HEK293 (cell line): Measurements from ENCODE around the gene CPNE1.

Source experiments
- HOXA7 ChIP-seq: sonication (generic); formaldehyde crosslinking; IDR thresholded peaks from 2 replicates; pipeline ENCODE4 v1.8.1; 2022; ENCODE audit warnings: missing genetic modification reagents, borderline replicate concordance
- IKZF3 ChIP-seq: fragments of 450-650 bp; IDR thresholded peaks from 2 replicates; pipeline ENCODE4 v1.5.0; 2018; ENCODE audit warnings: missing biosample characterization, mild to moderate bottlenecking, missing genetic modification characterization, moderate library complexity
- REST ChIP-seq: fragments of 450-650 bp; formaldehyde crosslinking; IDR thresholded peaks from 2 replicates; pipeline ENCODE4 v1.5.1; 2016; ENCODE audit warnings: missing biosample characterization, missing genetic modification characterization
- SETDB1 ChIP-seq: IDR thresholded peaks from one replicate; pipeline ENCODE4 v1.6.1; 2017; ENCODE audit warnings: mild to moderate bottlenecking, low read length, moderate library complexity, mixed read lengths; ENCODE audit not compliant: insufficient read length
- TCF7L2 ChIP-seq: IDR thresholded peaks from 2 replicates; pipeline ENCODE4 v1.6.1; 2011; ENCODE audit warnings: low read depth, mild to moderate bottlenecking, inconsistent platforms, low read length, moderate library complexity, borderline replicate concordance
- YY1 ChIP-seq: fragments of 450-650 bp; formaldehyde crosslinking; IDR thresholded peaks from 2 replicates; pipeline ENCODE4 v1.5.1; 2018; ENCODE audit warnings: missing biosample characterization, missing genetic modification characterization
- ZBTB7A ChIP-seq: fragments of 450-650 bp; formaldehyde crosslinking; IDR thresholded peaks from 2 replicates; pipeline ENCODE4 v1.5.1; 2016; ENCODE audit warnings: low read depth, missing biosample characterization, missing genetic modification characterization
- ZNF239 ChIP-seq: fragments of 450-650 bp; formaldehyde crosslinking; IDR thresholded peaks from 2 replicates; pipeline ENCODE4 v1.5.1; 2016; ENCODE audit warnings: missing biosample characterization, missing genetic modification characterization
- ZNF280C ChIP-seq: fragments of 450-650 bp; formaldehyde crosslinking; IDR thresholded peaks from 2 replicates; pipeline ENCODE4 v1.5.1; 2016; ENCODE audit warnings: missing biosample characterization, missing genetic modification characterization
- ZNF639 ChIP-seq: fragments of 450-650 bp; formaldehyde crosslinking; IDR thresholded peaks from 2 replicates; pipeline ENCODE4 v1.5.1; 2016; ENCODE audit warnings: missing biosample characterization, missing genetic modification characterization
- ZNF830 ChIP-seq: fragments of 450-650 bp; IDR thresholded peaks from 2 replicates; pipeline ENCODE4 v1.5.0; 2018; ENCODE audit warnings: missing biosample characterization, missing genetic modification characterization, low read depth, mild to moderate bottlenecking, moderate library complexity
- ZNF837 ChIP-seq: fragments of 450-650 bp; formaldehyde crosslinking; IDR thresholded peaks from 2 replicates; pipeline ENCODE4 v1.5.1; 2016; ENCODE audit warnings: missing biosample characterization, missing genetic modification characterization
- TF ChIP-seq, protein P1 (sequence below): fragments of 450-650 bp; formaldehyde crosslinking; IDR thresholded peaks from 2 replicates; pipeline ENCODE4 v1.5.1; 2016; ENCODE audit warnings: missing biosample characterization, missing genetic modification characterization
- TF ChIP-seq, protein P2 (sequence below): fragments of 450-650 bp; formaldehyde crosslinking; IDR thresholded peaks from 2 replicates; pipeline ENCODE4 v1.5.1; 2016; ENCODE audit warnings: missing biosample characterization, missing genetic modification characterization

GRCh38 chr20:35582741-35583404 is 81.8 kb downstream of the CPNE1 start:
- TF ChIP-seq ZNF639 (tag by site-specific recombination) = no peak
- TF ChIP-seq, protein P1, sequence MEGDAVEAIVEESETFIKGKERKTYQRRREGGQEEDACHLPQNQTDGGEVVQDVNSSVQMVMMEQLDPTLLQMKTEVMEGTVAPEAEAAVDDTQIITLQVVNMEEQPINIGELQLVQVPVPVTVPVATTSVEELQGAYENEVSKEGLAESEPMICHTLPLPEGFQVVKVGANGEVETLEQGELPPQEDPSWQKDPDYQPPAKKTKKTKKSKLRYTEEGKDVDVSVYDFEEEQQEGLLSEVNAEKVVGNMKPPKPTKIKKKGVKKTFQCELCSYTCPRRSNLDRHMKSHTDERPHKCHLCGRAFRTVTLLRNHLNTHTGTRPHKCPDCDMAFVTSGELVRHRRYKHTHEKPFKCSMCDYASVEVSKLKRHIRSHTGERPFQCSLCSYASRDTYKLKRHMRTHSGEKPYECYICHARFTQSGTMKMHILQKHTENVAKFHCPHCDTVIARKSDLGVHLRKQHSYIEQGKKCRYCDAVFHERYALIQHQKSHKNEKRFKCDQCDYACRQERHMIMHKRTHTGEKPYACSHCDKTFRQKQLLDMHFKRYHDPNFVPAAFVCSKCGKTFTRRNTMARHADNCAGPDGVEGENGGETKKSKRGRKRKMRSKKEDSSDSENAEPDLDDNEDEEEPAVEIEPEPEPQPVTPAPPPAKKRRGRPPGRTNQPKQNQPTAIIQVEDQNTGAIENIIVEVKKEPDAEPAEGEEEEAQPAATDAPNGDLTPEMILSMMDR (tag by site-specific recombination) = no peak
- no peak for TF ChIP-seq ZNF837 (tag by site-specific recombination)
- no peak for TF ChIP-seq ZNF830
- TF ChIP-seq TCF7L2 = no peak
- TF ChIP-seq HOXA7 (CRISPR knock-in tag) = no peak
- TF ChIP-seq IKZF3 (tag by site-specific recombination) = no peak
- TF ChIP-seq YY1 = no peak
- TF ChIP-seq SETDB1 = no peak
- no peak for TF ChIP-seq ZNF239 (tag by site-specific recombination)
- TF ChIP-seq ZBTB7A (tag by site-specific recombination) = no peak
- TF ChIP-seq REST (tag by site-specific recombination) = no peak
- TF ChIP-seq, protein P2, sequence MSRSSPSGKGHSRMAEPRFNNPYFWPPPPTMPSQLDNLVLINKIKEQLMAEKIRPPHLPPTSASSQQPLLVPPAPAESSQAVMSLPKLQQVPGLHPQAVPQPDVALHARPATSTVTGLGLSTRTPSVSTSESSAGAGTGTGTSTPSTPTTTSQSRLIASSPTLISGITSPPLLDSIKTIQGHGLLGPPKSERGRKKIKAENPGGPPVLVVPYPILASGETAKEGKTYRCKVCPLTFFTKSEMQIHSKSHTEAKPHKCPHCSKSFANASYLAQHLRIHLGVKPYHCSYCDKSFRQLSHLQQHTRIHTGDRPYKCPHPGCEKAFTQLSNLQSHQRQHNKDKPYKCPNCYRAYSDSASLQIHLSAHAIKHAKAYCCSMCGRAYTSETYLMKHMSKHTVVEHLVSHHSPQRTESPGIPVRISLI (tag by site-specific recombination) = no peak
- no peak for TF ChIP-seq ZNF280C
